ENCODE measurements around the gene FH.

FH gene

GRCh38 chr1:241519308-241520079 is at the start of gene FH:
Gene FH, minus strand, starts transcription at chr1:241519755. Its CDS starts 33 bp downstream, at chr1:241519722.
- peak; percentile 94 for DNase-seq

GRCh38 chr1:241560849-241561187 is 41.3 kb upstream of the FH start:
- no peak for DNase-seq

GRCh38 chr1:241560146-241560848 is 40.7 kb upstream of the FH start:
- no peak for DNase-seq

GRCh38 chr1:241557551-241558193 is 38.1 kb upstream of the FH start:
- no peak for DNase-seq

GRCh38 chr1:241557031-241557430 is 37.5 kb upstream of the FH start:
- no peak for DNase-seq

DNA sequence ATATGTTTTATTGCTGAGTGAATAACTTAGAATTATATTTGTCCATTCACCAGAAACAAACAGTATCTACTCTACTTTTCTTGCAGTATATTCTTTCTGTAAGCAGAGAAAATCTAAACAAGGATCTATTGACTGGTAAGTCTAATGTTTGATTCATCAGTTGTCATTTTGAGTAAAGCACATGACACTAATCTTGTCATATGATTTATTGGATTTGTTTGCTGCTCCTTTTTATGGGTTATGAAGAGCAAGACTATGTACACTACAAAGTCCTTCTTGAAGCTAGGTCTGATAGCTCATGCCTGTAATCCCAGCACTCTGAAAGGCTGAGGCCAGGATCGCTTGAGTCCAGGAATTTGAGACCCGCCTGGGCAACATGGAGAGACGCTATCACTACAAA is 36.0 kb upstream of the FH start:
- DNase-seq: no peak

DNA sequence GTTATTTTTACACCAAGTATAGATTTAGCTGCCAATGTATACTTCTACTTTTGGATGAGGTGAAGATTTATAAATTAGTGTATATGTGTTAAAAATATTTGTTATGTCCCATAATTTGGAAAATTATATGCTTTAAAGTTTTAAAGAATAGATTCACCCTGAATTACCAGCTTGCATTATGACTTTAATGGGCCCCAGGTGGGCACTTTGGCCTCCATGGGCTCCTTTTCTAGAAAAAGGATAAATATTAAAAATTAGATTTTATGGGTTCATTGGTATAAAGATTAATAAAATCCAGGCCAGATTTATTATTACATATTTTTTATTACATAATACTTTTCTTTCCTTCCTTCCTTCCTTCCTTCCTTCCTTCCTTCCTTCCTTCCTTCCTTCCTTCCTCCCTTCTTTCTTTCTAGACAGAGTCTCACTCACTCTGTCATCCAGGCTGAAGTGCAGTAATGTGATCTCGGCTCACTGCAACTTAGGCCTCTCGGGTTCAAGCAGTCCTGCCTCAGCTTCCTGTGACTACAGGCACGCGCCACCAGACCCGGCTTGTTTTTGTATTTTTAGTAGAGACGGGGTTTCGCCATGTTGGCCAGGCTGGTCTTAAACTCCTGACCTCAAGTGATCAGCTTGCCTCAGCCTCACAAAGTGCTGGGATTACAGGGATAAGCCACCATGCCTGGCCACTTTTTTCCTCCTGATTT is 34.5 kb upstream of the FH start:
- no peak for DNase-seq

GRCh38 chr1:241551759-241552638 is 32.4 kb upstream of the FH start:
- peak; percentile 68 for DNase-seq

GRCh38 chr1:241550318-241550717 is 30.8 kb upstream of the FH start:
- no peak for DNase-seq

GRCh38 chr1:241548008-241548407 is 28.5 kb upstream of the FH start:
- DNase-seq: no peak

GRCh38 chr1:241542199-241542907 is 22.8 kb upstream of the FH start:
- DNase-seq: no peak

DNA sequence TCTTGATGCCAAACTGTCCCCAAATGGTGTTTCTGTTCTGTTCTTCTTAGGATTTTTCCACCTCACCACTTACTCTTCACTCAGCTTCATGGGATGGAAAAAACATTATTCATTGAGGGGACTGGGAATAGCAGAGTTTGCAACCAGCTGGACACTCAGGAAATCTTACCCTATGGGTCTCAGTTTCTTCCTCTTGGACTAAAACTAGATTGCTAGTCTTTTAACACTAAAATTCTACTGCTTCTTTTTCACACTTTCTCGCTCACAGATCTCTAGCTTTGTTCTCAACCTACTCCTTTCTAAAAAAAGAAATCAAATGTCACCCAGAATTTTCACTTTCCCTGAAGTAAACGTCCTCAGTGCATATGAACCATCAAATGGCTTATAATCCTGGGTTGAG is 17.4 kb upstream of the FH start:
- DNase-seq: no peak

- no peak for DNase-seq
Measured at GRCh38 chr1:241536304-241536703, 16.7 kb upstream of the FH start.

GRCh38 chr1:241533326-241534115 is 14.0 kb upstream of the FH start:
- no peak for DNase-seq

DNA sequence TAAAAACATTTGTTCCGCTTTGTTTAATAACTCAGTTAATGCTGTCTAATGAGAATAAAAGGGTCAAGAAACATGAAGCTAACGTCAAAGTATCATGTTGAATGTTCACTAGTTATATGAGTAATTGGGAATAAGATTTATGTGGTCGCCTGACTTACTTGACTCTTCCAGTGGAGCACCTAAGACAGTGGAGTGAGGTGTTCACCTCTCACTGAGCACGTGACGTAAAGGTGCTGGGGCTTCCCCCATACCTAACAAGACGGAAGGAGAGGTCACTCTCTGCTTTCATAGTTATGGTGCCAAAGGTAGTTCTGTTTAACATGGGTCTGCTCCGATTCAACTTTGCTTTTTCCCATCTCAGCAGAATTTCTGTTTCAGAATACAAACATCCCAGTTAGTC is 13.3 kb upstream of the FH start:
- peak; percentile 30 for DNase-seq

DNA sequence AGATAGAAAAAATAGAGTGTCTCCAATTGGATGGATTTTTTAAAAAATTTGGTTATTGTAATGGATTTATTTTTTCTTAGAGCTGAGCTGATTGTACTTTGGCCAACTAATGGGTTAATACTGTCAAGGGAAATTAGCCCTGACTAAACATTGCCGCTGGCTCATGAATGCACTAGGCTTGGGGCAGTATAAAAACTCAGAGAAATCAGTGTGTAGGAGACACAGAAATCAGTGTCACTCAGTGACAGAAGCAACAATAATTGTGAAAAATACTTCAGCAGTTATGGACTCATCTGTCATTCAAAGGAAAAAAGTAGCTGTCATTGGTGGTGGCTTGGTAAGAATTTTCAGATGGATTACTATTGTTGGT is 12.6 kb upstream of the FH start, which contains the start of gene KMO:
KMO (plus strand) TSS at position 217 of the 370 bp plus-strand sequence; CDS start at position 284, 67 bp downstream.
- no peak for DNase-seq

DNA sequence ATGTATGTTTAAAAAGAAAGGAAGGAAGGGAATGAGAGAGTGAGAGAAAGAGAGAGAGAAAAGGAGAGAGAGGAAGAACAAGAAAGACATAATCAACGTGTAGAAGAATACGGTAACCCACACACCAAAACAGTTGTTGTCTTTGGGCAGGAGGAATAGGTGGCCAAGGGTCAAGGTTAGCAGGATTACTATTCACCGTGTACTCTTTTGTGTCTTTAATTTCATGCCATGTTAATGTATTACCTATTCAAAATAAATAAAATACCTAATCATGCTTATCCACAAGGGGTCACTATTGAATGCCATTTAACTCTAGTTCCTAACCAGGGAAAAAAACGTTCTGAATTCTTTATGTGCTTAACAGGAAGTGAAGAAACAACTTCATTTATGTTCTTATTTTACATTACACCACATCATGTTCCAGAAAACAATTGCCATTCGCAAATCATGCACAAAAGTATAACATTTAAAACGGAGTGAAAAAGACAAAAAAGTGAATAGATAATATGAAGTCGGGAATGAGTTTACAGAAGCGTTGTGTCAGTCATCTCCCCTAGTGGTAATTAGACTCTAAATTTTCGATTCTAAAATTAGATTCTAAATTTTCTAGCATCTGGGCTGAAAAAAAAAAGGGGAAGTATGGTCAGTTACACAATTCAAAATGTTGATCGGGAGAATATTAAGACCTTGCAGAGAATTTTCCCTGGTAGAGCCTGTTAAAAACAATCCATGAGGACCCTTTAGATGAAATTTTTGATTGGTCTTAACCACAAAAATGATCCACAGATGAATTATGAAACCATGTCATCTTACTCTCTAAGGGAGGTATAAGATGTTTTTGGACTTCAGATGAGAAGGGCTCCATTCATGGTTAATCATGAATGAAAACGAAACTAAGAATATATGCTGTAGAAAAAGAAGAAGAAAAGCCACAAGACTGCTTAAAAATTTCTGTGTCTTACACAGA is 11.9 kb upstream of the FH start:
- no peak for DNase-seq

DNA sequence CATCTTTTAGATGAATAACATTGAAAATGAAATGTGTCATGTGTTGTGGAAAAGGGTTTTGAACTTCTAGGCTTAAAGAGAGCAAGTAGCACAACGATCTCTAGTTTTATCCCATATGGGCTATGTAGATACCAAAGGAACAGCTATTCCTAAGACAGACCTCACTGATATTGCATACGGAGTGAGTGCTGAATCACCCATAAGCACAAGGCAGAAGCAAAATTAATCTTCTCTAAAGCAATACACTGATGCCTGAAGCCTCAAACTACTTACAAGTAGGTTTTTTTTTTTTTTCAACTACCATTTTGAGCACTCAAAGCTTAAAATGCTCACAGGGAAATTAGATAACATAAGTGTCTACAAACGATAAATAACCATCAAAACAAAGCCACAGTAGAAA is 7.6 kb upstream of the FH start:
- DNase-seq: no peak

GRCh38 chr1:241525026-241525425 is 5.5 kb upstream of the FH start:
- DNase-seq: no peak

DNA sequence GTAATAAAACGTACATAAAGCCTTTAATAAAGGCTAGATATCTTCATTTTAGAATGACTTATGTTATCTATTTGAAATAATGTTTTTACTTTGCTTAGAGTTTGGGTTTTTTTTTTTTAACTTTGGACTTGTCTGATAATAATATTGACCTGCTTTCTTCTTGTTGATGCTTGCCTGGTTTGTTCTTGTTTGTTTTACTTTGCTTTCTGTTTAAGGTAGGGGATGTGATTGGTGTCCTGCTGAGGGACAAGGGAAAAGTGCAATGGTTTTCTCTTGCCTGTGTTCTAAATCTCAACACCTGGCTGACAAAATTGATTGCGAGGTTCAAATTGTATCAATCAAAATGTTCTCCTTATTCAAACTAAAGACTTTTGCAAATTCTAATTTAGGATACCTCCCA is 2.2 kb upstream of the FH start:
- no peak for DNase-seq

Data from stimulated activated CD4-positive, alpha-beta T cell treated with anti-CD3 and anti-CD28 coated beads, Interleukin-1b, Interleukin-23, amount 100 ng/mL, for 48 hours (primary cell).